Fibroblast of gingiva (primary cell): ENCODE data around the gene HUNK.
"Not testable (repeated sequence)": the region's sequence is repeated elsewhere in the genome, so short reads cannot be mapped to it uniquely, and the experiment has no call there.

Experiments
- DNase-seq: peaks from one replicate; pipeline ENCODE4 v3.0.0-alpha.2; 2011; ENCODE audit warnings: low read depth

The HUNK gene

DNA sequence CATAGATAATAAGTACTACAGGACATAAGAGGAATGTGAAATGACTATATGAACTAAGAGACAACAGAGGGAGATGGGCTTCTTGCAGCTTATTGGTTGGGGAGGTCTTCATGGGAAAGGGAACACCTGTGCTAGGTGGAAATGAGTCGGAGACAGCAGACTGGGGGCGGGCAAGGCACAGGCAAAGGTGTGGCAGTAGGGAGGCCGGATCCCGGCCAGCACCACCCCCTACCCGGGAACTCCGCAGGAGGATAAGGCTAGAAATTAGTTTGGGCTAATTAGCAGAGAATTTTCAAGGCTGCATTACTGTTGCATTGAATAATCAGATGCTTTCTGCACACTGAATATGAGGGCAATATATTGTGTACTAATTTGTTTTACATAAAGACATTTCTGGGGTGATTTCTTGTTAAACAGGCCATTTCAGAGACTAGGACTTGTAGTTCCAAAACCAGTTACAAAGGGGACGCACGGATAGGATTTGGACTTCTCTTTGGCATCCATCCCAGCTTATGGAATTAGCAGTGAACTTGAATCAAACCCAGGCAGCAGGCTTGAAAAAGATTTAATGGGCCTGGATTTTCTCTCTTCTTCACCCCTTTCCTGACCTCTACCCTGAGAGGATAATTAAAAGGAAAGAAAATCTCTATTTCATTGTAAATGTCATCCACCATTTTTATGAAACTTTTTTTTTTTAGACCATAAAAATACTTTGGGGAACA, 2.2 kb upstream of the HUNK start:
- no peak for DNase-seq

DNA sequence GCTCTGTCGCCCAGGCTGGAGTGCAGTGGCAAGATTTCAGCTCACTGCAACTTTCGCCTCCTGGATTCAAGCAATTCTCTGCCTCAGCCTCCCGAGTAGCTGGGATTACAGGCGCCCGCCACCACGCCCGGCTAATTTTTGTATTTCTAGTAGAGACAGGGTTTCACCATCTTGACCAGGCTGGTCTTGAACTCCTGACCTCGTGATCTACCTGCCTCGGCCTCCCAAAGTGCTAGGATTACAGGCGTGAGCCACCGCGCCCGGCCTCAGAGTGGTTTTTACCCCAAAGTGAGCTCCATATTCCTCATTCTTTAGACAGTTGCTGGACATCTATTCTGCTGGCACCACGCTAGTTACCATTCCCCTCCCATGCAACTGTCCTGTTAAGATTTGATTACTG, 1.4 kb upstream of the HUNK start:
- not testable (repeated sequence) for DNase-seq

- no peak for DNase-seq
Measured at GRCh38 chr21:31872072-31872451, 758 bp upstream of the HUNK start.

- no peak for DNase-seq
Measured at GRCh38 chr21:31873275-31873695, 465 bp downstream of the HUNK start.

GRCh38 chr21:31873696-31874599, 1.1 kb downstream of the HUNK start:
- DNase-seq = no peak

DNA sequence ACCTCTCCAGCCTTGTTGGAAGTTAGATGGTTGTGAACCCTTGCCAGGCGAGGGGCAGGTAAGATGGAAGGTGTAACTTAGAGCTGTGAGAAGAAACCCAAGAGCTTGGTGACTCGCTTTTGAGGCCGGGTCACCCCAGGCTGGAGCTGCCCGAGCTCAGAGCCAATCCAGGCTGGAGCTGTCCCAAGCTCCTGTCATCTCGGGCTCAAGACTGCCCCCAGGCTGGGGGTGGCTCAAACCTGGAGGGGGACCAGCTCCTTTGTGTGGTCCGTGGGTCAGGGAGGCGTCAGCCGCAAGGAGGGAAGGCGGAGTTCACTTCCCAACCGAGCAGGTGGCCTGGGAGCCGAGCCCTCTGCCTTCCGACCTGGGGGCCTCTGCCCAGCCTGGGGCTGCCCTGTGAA, 2.0 kb downstream of the HUNK start:
- no peak for DNase-seq

- no peak for DNase-seq
Measured at GRCh38 chr21:31875496-31876015, 2.7 kb downstream of the HUNK start.

- DNase-seq = no peak
Measured at GRCh38 chr21:31877463-31877957, 4.7 kb downstream of the HUNK start.

- no peak for DNase-seq
Measured at GRCh38 chr21:31878831-31879230, 6.0 kb downstream of the HUNK start.

DNA sequence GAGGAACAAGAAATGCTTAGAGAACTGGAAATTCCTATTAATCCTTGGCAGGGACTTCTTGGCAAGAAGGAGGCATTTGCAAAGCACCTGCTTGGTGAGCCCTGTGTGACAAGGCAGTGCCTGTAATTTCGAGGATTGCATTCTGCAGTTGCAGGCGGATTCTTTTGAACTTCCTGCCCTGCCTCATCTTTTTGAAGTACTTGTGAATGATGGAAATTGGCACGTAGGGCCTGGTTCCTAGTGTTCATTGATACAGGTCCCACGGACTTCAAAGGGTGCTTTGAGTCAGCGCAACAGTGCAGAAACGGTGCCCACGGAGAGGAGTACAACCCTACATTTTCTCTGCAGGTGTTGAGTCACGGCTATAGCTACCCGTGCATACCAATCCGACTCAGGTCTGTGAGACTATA, 6.4 kb downstream of the HUNK start:
- no peak for DNase-seq

DNA sequence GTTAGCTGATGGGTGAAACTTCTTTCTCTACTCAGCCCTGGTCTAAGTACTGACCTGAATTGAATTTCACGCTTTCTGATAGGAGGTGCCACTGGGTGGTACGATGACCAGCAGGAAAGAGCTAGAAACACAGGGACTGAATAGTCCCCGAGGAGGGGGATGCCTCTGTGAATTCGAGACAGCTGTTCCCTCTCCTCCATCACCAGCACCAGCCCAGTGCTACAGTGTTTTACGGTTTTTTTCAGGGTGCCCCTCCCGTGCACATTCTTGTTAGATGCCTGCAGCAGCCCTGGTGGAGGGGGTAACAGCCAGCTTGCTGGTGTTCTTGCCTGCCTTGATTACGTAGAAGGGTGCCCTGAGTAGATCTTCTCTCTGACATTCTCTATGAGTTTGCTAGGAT, 7.1 kb downstream of the HUNK start:
- DNase-seq = no peak

- DNase-seq = no peak
Measured at GRCh38 chr21:31880816-31881215, 8.0 kb downstream of the HUNK start.

GRCh38 chr21:31882711-31883110, 9.9 kb downstream of the HUNK start:
- no peak for DNase-seq

GRCh38 chr21:31885146-31885545, 12.3 kb downstream of the HUNK start:
- no peak for DNase-seq

- DNase-seq = no peak
Measured at GRCh38 chr21:31886915-31887314, 14.1 kb downstream of the HUNK start.

- peak; percentile 18 for DNase-seq
Measured at GRCh38 chr21:31887391-31887841, 14.6 kb downstream of the HUNK start.

DNA sequence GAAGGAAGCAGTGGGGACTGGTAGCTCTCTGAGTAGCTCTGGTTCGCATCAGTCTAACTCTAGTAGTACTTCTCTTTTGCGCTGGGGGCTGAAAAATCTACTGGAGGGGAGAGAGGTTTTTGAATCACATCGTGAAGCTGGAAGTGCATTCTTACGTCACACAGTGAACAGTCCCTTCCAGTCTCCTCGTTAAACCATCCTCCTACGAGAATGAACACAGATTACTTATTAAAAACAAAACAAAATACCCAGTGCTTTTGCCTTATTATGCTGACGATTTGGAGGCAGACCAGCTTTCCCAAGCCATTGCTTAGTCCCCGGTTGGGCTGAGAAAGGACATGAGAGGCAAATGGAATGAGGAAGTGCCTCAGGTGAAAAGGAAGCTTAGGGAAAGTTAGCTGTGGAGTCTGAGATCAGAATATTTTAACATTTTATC, 16.1 kb downstream of the HUNK start:
- no peak for DNase-seq

GRCh38 chr21:31889460-31889859, 16.6 kb downstream of the HUNK start:
- no peak for DNase-seq

DNA sequence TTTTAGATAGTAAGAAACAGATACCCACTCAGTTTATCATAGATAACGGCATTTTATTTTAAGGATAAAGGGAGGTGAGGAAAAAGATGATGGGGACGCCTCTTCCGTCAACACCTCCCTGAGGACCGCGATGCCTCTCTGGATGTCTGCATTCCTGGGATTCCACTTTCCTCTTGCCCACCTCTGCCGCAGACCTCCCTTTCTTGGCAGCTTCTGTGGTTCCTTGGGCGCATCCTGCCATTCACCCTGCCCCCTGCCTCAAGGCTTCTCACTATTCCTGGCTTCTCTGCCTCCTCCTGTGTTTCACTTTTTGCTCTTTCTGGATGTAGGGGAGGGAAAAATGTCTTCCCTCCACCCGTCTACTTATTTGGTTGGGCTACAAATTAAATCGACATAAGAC, 19.9 kb downstream of the HUNK start:
- no peak for DNase-seq

DNA sequence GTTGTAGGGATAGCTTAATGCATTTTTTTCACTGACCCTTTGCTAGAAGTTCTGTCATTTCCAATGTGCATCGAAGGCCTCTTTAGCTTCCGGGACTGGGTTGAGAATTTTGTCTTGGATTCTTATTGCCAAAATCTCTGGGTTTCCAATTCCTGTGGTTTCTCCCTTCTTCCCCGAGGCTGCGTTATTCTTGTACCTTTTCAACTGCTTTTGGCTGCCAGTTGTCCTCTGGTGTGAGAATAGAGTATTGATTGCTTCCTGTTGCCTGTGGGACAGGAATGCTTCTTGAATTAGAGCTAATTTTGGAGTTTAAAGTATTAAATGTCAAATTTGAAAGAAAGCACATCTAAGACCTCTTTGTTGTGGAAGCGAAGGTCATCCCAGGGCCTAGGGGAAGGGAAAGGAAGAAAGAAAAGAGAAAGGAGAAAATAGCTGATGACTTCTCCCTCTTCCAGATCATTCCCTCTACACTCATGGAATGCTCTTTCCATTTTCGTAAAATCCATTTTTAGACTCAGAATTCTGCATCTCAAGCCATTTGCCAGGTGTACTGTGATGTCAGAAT, 21.1 kb downstream of the HUNK start:
- DNase-seq = no peak

- no peak for DNase-seq
Measured at GRCh38 chr21:31894457-31894856, 21.6 kb downstream of the HUNK start.

- no peak for DNase-seq
Measured at GRCh38 chr21:31895077-31895835, 22.4 kb downstream of the HUNK start.
